ENCODE measurements around the gene ELAVL4.

ELAVL4 gene

DNA sequence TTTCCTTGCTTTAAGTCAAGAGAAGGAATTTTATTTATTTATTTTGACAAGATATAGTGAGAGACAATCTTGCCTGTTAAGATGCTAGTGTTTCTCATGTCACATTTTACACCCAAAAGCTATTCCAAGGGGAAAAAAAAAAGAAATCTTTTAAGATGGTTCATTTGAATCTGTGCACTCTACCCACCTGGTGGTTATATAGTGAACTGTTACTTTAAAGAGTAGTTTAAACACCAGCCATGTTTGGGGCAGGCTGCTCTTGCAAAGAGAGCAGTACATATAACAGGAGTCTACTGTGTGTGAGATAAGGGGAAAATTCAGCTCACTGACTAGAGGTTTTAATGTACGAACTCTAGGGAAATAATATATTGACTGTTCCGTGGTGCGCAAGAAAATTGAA lies 3.3 kb upstream of the ELAVL4 start:
- no peak for TF ChIP-seq POLR2A (IDR thresholded peaks at IDR 0.05; ENCODE audit: low read depth, low read length)
- DNase-seq (ENCODE audit: insufficient read length, low spot score) = no peak
- no peak for FAIRE-seq

DNA sequence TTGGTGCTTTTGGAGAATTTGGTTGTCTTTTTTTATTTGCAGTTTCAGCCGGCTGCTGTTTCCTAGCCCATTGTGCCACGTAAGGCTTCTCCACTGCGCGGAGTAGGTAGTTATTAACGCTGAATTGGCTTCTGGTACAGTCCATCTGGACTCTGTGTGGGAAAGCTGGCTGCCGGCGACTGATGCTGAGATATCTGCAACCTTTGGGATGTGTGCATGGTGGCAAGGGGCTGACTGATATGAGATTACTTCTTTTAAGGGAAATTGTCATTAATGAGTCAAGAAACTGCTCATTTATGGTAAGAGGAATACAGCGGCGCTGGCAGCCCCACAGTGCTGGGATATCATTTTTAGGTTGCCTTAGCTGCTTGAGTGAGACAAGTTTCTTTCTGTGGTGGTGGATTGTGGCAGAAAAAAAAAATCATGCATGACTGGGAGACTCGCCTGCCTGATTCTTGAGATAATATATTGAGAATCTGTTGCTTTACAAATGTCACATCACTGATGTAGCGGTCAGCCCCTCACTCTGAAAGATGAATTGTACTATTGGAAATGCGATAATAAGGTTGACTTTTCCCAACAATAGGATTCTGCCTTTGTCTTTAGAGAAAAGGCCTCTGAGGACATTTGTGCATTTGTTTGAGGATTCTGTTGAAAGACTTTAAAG lies 2.5 kb upstream of the ELAVL4 start:
- TF ChIP-seq POLR2A (IDR thresholded peaks at IDR 0.05; ENCODE audit: low read depth, low read length) = no peak
- DNase-seq (ENCODE audit: insufficient read length, low spot score) (no peak), FAIRE-seq (no peak)

- DNase-seq (ENCODE audit: insufficient read length, low spot score) = no peak
- no peak for FAIRE-seq
- TF ChIP-seq POLR2A (IDR thresholded peaks at IDR 0.05; ENCODE audit: low read depth, low read length) = no peak
Observed at GRCh38 chr1:50109116-50109515, 396 bp downstream of the ELAVL4 start.

GRCh38 chr1:50109647-50110075 lies 941 bp downstream of the ELAVL4 start:
- DNase-seq (ENCODE audit: insufficient read length, low spot score) (no peak), FAIRE-seq (no peak)
- TF ChIP-seq POLR2A (IDR thresholded peaks at IDR 0.05; ENCODE audit: low read depth, low read length) = no peak

- no peak for FAIRE-seq
- no peak for DNase-seq (ENCODE audit: insufficient read length, low spot score)
- TF ChIP-seq POLR2A (IDR thresholded peaks at IDR 0.05; ENCODE audit: low read depth, low read length) = no peak
Observed at GRCh38 chr1:50110151-50110550, 1.4 kb downstream of the ELAVL4 start.

DNA sequence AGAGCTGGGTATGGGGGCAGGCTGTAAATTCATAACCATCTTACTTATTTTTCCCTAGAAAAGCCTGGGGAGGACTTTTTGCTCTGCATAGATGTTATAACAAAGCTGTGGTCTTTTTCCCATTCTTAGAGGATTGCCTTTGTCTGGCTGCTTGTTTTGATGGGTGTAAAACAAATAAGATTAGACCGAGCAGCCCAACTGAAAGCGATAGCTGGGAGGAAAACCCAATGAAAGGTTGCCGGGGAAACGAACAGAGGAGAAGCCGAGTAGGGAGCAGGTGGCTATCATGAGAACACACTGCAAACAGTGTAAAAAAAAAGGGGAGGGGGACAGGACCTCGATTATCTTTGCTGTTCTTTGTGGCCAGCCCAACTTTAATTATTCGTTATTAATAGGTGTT lies 1.9 kb downstream of the ELAVL4 start:
- TF ChIP-seq POLR2A (IDR thresholded peaks at IDR 0.05; ENCODE audit: low read depth, low read length) = no peak
- DNase-seq (ENCODE audit: insufficient read length, low spot score) = no peak
- FAIRE-seq = no peak

DNA sequence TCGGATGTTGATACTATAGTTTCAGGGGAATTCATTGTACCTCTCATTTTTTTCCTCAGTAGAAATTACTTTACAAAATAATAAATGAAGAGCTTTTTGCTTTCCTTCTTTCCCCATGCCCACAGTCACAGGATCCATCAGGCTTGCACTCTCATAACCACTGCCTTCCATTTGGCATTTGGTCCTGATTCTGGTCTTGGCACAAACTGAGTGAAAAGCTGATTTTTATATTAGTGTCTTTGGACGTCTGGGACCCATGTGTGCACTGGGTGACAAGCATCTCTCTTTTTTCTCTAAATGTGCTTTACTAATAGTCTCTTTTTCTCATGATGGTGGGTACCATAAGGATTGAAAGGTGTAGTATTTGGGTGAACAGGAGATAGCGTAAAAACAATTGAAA lies 2.8 kb downstream of the ELAVL4 start:
- DNase-seq (ENCODE audit: insufficient read length, low spot score) (no peak), FAIRE-seq (no peak)
- no peak for TF ChIP-seq POLR2A (IDR thresholded peaks at IDR 0.05; ENCODE audit: low read depth, low read length)

- DNase-seq (ENCODE audit: insufficient read length, low spot score) (no peak), FAIRE-seq (no peak)
- no peak for TF ChIP-seq POLR2A (IDR thresholded peaks at IDR 0.05; ENCODE audit: low read depth, low read length)
Observed at GRCh38 chr1:50112193-50112592, 3.5 kb downstream of the ELAVL4 start.

DNA sequence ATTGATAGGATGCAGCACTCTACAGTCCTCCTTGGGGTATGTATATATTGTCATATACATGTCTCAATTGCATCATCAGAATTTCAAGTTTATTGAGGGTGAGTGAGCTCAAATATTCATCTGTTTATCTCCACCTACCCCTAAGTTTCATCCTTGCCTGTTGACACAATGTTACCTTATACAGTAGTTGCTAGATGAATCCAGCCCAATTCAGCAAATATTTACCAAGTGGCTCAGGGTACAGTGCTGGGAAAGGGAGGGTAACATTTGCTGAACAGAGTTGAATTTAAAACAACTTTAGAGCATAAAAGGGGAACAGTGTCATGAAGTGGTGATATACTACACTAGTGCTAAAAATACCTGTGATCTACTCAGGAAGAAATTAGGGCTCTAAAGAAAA lies 14.4 kb downstream of the ELAVL4 start:
- no peak for DNase-seq (ENCODE audit: insufficient read length, low spot score)
- no peak for FAIRE-seq
- TF ChIP-seq POLR2A (IDR thresholded peaks at IDR 0.05; ENCODE audit: low read depth, low read length) = no peak

DNA sequence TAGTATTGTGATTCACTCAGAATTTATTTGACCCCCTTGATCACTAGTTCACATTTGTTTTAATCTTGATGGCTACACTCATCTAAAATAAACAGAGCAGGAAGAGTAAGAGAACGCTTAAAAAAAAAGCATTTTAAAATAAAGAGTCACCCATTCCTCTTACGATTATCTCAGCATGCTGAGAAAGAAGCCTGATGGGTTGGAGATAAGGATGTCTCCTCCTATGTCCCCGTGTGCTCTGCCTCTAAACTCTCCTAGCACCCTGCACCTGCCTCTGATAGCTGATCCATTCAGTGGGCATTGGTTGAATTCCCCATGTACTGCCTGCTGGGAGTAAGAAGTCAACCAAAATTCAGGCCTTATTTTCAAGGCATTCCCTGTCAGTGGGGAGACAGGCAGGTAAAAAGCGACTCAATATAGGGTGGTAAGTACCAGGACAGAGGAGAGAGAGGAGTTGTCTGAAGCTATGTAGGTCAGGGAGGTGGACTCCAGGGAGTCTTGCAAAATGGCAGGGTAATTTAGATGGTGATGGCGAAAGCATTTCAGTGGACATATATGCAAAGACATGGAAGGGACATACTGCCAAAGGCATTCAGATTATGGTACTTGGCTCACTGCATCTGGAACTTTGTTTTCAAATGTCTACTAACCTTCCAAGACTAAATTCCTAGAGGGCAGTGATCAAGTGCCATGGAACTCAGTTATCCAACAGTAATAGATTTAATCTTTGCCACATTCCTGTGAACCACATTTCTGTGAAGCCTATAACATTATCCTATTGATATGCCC lies 18.4 kb downstream of the ELAVL4 start:
- TF ChIP-seq POLR2A (IDR thresholded peaks at IDR 0.05; ENCODE audit: low read depth, low read length) = no peak
- DNase-seq (ENCODE audit: insufficient read length, low spot score) (no peak), FAIRE-seq (no peak)

GRCh38 chr1:50129201-50129600 lies 20.5 kb downstream of the ELAVL4 start:
- TF ChIP-seq POLR2A (IDR thresholded peaks at IDR 0.05; ENCODE audit: low read depth, low read length) = no peak
- FAIRE-seq (no peak), DNase-seq (ENCODE audit: insufficient read length, low spot score) (no peak)

GRCh38 chr1:50132347-50132894 lies 23.7 kb downstream of the ELAVL4 start:
- no peak for FAIRE-seq
- TF ChIP-seq POLR2A (IDR thresholded peaks at IDR 0.05; ENCODE audit: low read depth, low read length) = no peak
- no peak for DNase-seq (ENCODE audit: insufficient read length, low spot score)

DNA sequence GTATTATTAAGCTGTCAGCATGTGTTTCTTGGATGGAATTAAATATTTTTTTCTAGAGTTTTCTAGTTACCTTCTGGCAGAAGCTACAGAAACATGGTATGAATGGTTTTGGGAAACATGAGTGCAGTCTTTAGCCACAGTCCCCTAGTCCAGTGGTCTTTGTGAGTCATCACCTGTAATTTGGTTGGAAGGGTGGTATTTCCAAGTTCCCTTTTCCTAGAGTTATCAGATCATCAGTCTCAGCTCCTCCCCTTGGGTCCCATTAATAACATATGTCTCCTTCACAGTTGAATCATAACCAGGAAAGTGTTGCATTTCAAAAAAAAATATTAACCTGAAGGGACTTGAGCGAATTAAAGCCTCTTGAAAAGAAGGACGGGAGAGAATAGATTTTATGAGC lies 27.0 kb downstream of the ELAVL4 start:
- TF ChIP-seq POLR2A (IDR thresholded peaks at IDR 0.05; ENCODE audit: low read depth, low read length) = no peak
- DNase-seq (ENCODE audit: insufficient read length, low spot score) (no peak), FAIRE-seq (no peak)

GRCh38 chr1:50139339-50140181 lies 30.8 kb downstream of the ELAVL4 start:
- FAIRE-seq = no peak
- no peak for TF ChIP-seq POLR2A (IDR thresholded peaks at IDR 0.05; ENCODE audit: low read depth, low read length)
- DNase-seq (ENCODE audit: insufficient read length, low spot score) = no peak

Data from H54 (cell line).